ENCODE results near the gene RSPH6A.
"Not testable (repeated sequence)": the region's sequence is repeated elsewhere in the genome, so short reads cannot be mapped to it uniquely, and the experiment has no call there.

Gene RSPH6A

GRCh38 chr19:45799541-45799940, 15.6 kb downstream of the RSPH6A start:
- DNase-seq = not testable (repeated sequence)

- DNase-seq = peak; percentile 55
Observed at GRCh38 chr19:45798995-45799517, 16.1 kb downstream of the RSPH6A start.

GRCh38 chr19:45794627-45795026, 20.5 kb downstream of the RSPH6A start:
- no peak for DNase-seq

- no peak for DNase-seq
Observed at GRCh38 chr19:45793876-45794275, 21.2 kb downstream of the RSPH6A start.

- no peak for DNase-seq
Observed at GRCh38 chr19:45793178-45793564, 21.9 kb downstream of the RSPH6A start.

GRCh38 chr19:45792470-45793177, 22.5 kb downstream of the RSPH6A start, which contains the start of gene DMWD:
Gene DMWD (minus strand): TSS chr19:45792845. CDS start chr19:45792756, 89 bp downstream.
- peak; percentile 100 for DNase-seq

- DNase-seq = no peak
Observed at GRCh38 chr19:45791744-45792469, 23.2 kb downstream of the RSPH6A start.

- peak; percentile 74 for DNase-seq
Observed at GRCh38 chr19:45790942-45791341, 24.2 kb downstream of the RSPH6A start.

GRCh38 chr19:45789035-45789786, 25.9 kb downstream of the RSPH6A start:
- no peak for DNase-seq

GRCh38 chr19:45786533-45786894, 28.6 kb downstream of the RSPH6A start:
- DNase-seq = no peak

- no peak for DNase-seq
Observed at GRCh38 chr19:45785781-45786532, 29.2 kb downstream of the RSPH6A start.

GRCh38 chr19:45785097-45785496, 30.0 kb downstream of the RSPH6A start:
- no peak for DNase-seq

- DNase-seq = no peak
Observed at GRCh38 chr19:45784096-45784495, 31.0 kb downstream of the RSPH6A start.

- DNase-seq = no peak
Observed at GRCh38 chr19:45782820-45783785, 32.0 kb downstream of the RSPH6A start.

GRCh38 chr19:45782162-45782691, 32.9 kb downstream of the RSPH6A start, which contains the start of gene DMPK:
Gene DMPK (minus strand): TSS chr19:45782490. CDS start chr19:45782352, 138 bp downstream.
- no peak for DNase-seq

GRCh38 chr19:45781214-45782161, 33.6 kb downstream of the RSPH6A start:
- DNase-seq = no peak

GRCh38 chr19:45780448-45781213, 34.5 kb downstream of the RSPH6A start:
- no peak for DNase-seq

GRCh38 chr19:45780146-45780447, 35.0 kb downstream of the RSPH6A start:
- no peak for DNase-seq

Measured in activated CD4-positive, alpha-beta T cell treated with anti-CD3 and anti-CD28 coated beads, Interleukin-2, amount 50 U/mL, for 16 hours (primary cell).